ENCODE measurements around the gene SCIMP.

Gene SCIMP

DNA sequence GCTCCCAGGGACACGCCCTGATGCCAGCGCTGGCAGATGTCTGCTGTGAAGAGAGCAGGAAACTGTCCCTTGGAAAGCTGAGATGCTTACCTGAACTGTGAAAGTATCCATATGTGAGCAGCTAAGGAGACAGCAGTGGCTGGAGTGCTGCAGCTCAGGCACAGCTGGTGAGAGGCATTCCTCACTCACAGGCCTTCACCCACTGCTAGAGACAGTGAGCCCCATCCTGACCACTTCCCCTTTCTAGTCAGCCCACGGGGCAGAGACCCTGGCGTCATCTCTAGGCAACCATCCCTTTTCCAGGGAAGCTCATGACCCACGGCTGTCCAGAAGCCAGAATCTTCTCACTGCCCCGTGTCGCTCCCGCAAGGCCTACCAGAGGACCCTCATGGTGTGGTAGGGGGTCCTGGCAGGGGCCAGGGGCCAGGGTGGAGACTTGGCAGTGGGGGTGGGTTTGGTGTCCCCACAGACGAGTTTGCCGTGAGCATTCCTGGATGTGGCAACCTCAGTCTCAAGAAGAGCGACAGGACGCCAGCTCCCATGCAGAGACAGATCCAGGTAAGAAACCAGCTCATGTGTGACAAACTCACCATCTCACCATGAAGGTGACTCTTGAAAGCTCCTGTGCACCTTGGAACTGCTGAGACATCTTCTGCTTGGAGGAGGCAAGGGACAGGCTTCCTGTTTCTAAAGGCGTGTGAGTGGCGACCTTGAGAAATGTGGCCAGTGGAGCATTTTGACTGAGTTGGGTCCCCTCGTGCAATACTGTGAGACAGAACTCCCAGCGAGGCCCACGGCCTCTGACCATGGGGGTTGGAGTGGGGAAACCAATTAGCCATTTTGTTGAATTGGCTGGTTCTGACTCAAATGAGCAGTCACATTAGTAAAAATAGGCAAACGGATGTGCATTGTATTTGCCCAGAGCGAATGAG, at the start of gene SCIMP:
SCIMP (minus strand) TSS at position 216 of the 932 bp plus-strand sequence; CDS start at position 111, 105 bp downstream.
- H3K27me3 ChIP-seq (ENCODE audit: insufficient read depth, low read depth): no peaks in the 10 kb centered on the region
- TF ChIP-seq, protein P1, sequence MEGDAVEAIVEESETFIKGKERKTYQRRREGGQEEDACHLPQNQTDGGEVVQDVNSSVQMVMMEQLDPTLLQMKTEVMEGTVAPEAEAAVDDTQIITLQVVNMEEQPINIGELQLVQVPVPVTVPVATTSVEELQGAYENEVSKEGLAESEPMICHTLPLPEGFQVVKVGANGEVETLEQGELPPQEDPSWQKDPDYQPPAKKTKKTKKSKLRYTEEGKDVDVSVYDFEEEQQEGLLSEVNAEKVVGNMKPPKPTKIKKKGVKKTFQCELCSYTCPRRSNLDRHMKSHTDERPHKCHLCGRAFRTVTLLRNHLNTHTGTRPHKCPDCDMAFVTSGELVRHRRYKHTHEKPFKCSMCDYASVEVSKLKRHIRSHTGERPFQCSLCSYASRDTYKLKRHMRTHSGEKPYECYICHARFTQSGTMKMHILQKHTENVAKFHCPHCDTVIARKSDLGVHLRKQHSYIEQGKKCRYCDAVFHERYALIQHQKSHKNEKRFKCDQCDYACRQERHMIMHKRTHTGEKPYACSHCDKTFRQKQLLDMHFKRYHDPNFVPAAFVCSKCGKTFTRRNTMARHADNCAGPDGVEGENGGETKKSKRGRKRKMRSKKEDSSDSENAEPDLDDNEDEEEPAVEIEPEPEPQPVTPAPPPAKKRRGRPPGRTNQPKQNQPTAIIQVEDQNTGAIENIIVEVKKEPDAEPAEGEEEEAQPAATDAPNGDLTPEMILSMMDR (conservative IDR thresholded peaks at IDR 0.05; ENCODE audit: low read depth, low read length): no peak
- no peaks in the 10 kb centered on the region for H3K79me2 ChIP-seq (ENCODE audit: insufficient read depth, low read depth)
- no peaks in the 10 kb centered on the region for H4K20me1 ChIP-seq (ENCODE audit: insufficient read depth)
- no peak within 1 kb of the TSS for H3K4me2 ChIP-seq
- H2AFZ ChIP-seq (ENCODE audit: low read depth): no peak within 1 kb of the TSS
- no peak within 1 kb of the TSS for H3K4me3 ChIP-seq (IDR thresholded peaks at IDR 0.05; ENCODE audit: insufficient read depth, low read depth, low read length)
- H3K4me1 ChIP-seq (ENCODE audit: low read depth, poor library complexity, severe bottlenecking): no peaks in the 10 kb centered on the region
- H3K36me3 ChIP-seq (ENCODE audit: insufficient read depth): no peaks in the 10 kb centered on the region
- no peak within 1 kb of the TSS for H3K27ac ChIP-seq
- no peak within 1 kb of the TSS for H3K9ac ChIP-seq

DNA sequence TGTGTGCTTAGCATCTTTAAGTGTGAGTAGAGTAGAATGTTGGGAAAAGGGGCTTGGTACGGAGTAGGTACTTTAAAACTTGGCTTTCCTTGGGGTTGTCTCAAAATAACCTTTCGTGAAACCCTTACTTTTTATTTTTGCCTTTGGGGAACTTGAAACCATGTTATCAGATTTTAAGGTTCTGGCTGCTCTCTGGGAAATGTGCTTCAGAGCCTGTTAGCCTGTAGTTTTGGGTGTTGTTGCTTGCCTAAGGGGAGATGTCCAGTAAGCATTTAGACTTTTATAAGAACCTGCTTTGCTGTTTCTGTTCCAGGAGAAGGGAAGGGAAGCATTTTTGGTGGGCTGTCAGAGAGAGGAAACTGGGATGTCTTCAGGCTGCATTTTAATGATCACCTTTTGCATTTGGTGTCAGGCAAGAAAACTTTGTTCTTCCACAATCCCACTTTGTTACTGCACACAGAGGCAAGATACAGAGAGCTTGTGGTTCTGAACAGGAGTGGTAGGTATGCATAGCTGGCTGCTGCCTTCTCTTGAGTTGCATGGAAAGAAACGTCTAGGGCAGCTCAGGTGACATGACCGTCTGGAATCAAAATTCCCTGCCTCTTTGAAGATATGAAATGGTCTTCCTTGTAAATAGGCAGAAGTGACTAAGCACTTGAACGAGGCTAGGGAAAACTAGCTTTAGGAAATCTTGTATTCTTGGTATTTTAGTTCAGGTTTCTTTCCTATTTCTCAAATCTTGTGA, 49.1 kb upstream of the SCIMP start:
- Histone ChIP-seq H3K4me3 (IDR thresholded peaks at IDR 0.05; ENCODE audit: insufficient read depth, low read depth, low read length) (no peak overlapping the region), H2AFZ (ENCODE audit: low read depth) (no peak overlapping the region), H3K36me3 (ENCODE audit: insufficient read depth) (no peaks in the 10 kb centered on the region), H3K27ac (no peak overlapping the region), H3K79me2 (ENCODE audit: insufficient read depth, low read depth) (peaks cover 12% of the 10 kb centered on the region; the same call in 1 of the 2 replicates), H4K20me1 (ENCODE audit: insufficient read depth) (no peaks in the 10 kb centered on the region), H3K27me3 (ENCODE audit: insufficient read depth, low read depth) (no peaks in the 10 kb centered on the region), H3K9ac (no peak overlapping the region), H3K4me1 (ENCODE audit: low read depth, poor library complexity, severe bottlenecking) (no peaks in the 10 kb centered on the region), H3K4me2 (no peak overlapping the region; the same call in 1 of the 2 replicates)
- TF ChIP-seq, protein P1 (conservative IDR thresholded peaks at IDR 0.05; ENCODE audit: low read depth, low read length): no peak

GRCh38 chr17:5282642-5283217, 48.1 kb upstream of the SCIMP start:
- H3K4me3 ChIP-seq (IDR thresholded peaks at IDR 0.05; ENCODE audit: insufficient read depth, low read depth, low read length): no peak overlapping the region
- H3K27me3 ChIP-seq (ENCODE audit: insufficient read depth, low read depth): no peaks in the 10 kb centered on the region
- H2AFZ ChIP-seq (ENCODE audit: low read depth): no peak overlapping the region
- peaks cover 12% of the 10 kb centered on the region; the same call in 1 of the 2 replicates for H3K79me2 ChIP-seq (ENCODE audit: insufficient read depth, low read depth)
- no peaks in the 10 kb centered on the region for H4K20me1 ChIP-seq (ENCODE audit: insufficient read depth)
- peak overlapping the region; percentile 47; the same call in 1 of the 2 replicates for H3K9ac ChIP-seq
- H3K27ac ChIP-seq: no peak overlapping the region; the same call in 1 of the 2 replicates
- TF ChIP-seq, protein P1 (conservative IDR thresholded peaks at IDR 0.05; ENCODE audit: low read depth, low read length): no peak
- H3K4me2 ChIP-seq: peak overlapping the region; percentile 36; the same call in 1 of the 2 replicates
- no peaks in the 10 kb centered on the region for H3K4me1 ChIP-seq (ENCODE audit: low read depth, poor library complexity, severe bottlenecking)
- H3K36me3 ChIP-seq (ENCODE audit: insufficient read depth): no peaks in the 10 kb centered on the region

All from KMS-11 (cell line).